A673 (cell line): Measurements from ENCODE around the gene FGF16. TPM values are rescaled to one million over a fixed set of nuclear protein-coding genes. Genes with fewer than 3 reads are reported as not detected.

Experiments
- BruUV-seq: library from RNA; stranded (reverse); fragments of 400-500 nt; replicated peaks from 2 replicates; lab custom pipeline; 2021; lab: Mats Ljungman, UMichigan
- CTCF ChIA-PET: fragments of 300-600 bp; sonication (Branson Sonifier 250); formaldehyde crosslinking; loops from one replicate; lab custom pipeline; 2022; ENCODE audit warnings: antibody characterized with exemption; lab: Charles Lee
- POLR2A ChIA-PET: fragments of 300-600 bp; sonication (Branson Sonifier 250); formaldehyde crosslinking; loops from one replicate; lab custom pipeline; 2022; ENCODE audit warnings: antibody characterized with exemption; ENCODE audit not compliant: low non-redundant PET; lab: Charles Lee
- DNase-seq: peaks from one replicate; pipeline ENCODE4 v3.0.0-alpha.2; 2015; ENCODE audit warnings: low spot score
- H3K27ac ChIP-seq: fragments of 200-600 bp; sonication (generic); 2 replicates; pipeline ENCODE4 v1.5.1; 2016; ENCODE audit warnings: mixed run types, low read depth, mild to moderate bottlenecking, mixed read lengths, antibody characterized with exemption, low read length; ENCODE audit not compliant: poor library complexity, severe bottlenecking
- H3K27me3 ChIP-seq: fragments of 200-600 bp; sonication (generic); replicated peaks from 2 replicates; pipeline ENCODE4 v1.6.1; 2017; ENCODE audit warnings: mixed run types, low read depth, mild to moderate bottlenecking, mixed read lengths, antibody characterized with exemption, low read length; ENCODE audit not compliant: insufficient read depth, poor library complexity
- H3K36me3 ChIP-seq: fragments of 200-600 bp; sonication (generic); 2 replicates; pipeline ENCODE4 v1.6.1; 2016; ENCODE audit warnings: mixed run types, mild to moderate bottlenecking, mixed read lengths, antibody characterized with exemption, low read length; ENCODE audit not compliant: insufficient read depth, poor library complexity, severe bottlenecking
- H3K4me1 ChIP-seq: fragments of 200-600 bp; sonication (generic); 2 replicates; pipeline ENCODE4 v1.6.1; 2017; ENCODE audit warnings: mixed run types, mild to moderate bottlenecking, mixed read lengths, antibody characterized with exemption, low read length; ENCODE audit not compliant: insufficient read depth, poor library complexity, severe bottlenecking
- H3K4me3 ChIP-seq: fragments of 200-600 bp; sonication (generic); 2 replicates; pipeline ENCODE4 v1.5.1; 2016; ENCODE audit warnings: low read depth, mixed run types, mild to moderate bottlenecking, mixed read lengths, low read length; ENCODE audit not compliant: poor library complexity, severe bottlenecking
- H3K9me3 ChIP-seq: fragments of 200-600 bp; sonication (generic); 2 replicates; pipeline ENCODE4 v1.6.1; 2016; ENCODE audit warnings: mixed run types, low read depth, mild to moderate bottlenecking, mixed read lengths, antibody characterized with exemption, low read length; ENCODE audit not compliant: poor library complexity, severe bottlenecking
- CTCF ChIP-seq: fragments of 300-800, 200-600 bp; sonication (generic); conservative IDR thresholded peaks from 2 replicates; pipeline ENCODE4 v1.5.1; 2017; ENCODE audit warnings: low read depth, mild to moderate bottlenecking, antibody characterized with exemption, low read length, moderate library complexity, mixed read lengths
- EZH2 ChIP-seq: fragments of 200-600 bp; sonication (generic); IDR thresholded peaks from 2 replicates; pipeline ENCODE4 v1.6.1; 2017; ENCODE audit warnings: borderline replicate concordance, low read depth, mild to moderate bottlenecking, mixed read lengths, antibody characterized with exemption, low read length; ENCODE audit not compliant: poor library complexity, severe bottlenecking
- intact Hi-C: fragments of 100-400 bp; cut with micrococcal nuclease; formaldehyde crosslinking; loops from one replicate; pipeline ENCODE4 v1.10.0; 2022; ENCODE audit not compliant: unreplicated experiment
- total RNA-seq: library from RNA; stranded (reverse); gene quantifications from 2 replicates; pipeline ENCODE4 v1.2.3, GENCODE V29; 2021

Gene FGF16
- total RNA-seq, 1 experiment from 2014 or later = not detected

- POLR2A ChIA-PET = no interaction called here
Measured at GRCh38 chrX:77412631-77413030, 34.6 kb upstream of the FGF16 start.

DNA sequence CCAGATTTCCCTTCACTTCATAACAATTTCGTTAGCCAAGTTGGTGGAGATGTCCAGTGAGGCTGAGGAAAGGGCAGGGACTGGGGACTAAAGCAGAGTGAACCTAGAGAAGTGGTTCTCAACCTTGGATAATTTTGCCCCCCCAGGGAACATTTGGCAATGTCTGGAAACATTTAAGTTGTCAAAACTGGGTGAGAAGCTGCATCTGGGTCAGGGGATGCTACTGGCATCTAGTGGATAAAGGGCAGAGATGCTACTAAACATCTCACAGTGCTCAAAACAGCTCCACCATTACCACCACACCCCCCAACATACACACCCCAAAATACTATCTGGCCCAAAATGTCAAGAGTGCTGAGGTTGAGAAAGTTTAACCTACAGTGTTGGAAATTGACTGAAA is 32.0 kb upstream of the FGF16 start:
- Histone ChIP-seq H3K4me1 (no peaks in the 10 kb centered on the region), H3K9me3 (no peaks in the 10 kb centered on the region), H3K4me3 (no peak overlapping the region), H3K27me3 (no peaks in the 10 kb centered on the region), H3K36me3 (no peaks in the 10 kb centered on the region), H3K27ac (no peak overlapping the region)
- CTCF ChIA-PET = no interaction called here
- peak; percentile 3 for DNase-seq
- no TSS peak for BruUV-seq
- peak; percentile 33; the same call in 1 of the 2 replicates for TF ChIP-seq CTCF
- TF ChIP-seq EZH2 = no peak
- intact Hi-C loops = no loop called here
- POLR2A ChIA-PET = no interaction called here

More at GRCh38 chrX:77412631-77413030, 34.6 kb upstream of the FGF16 start:
- TF ChIP-seq CTCF (no peak), EZH2 (no peak)
- H3K4me1 ChIP-seq = no peaks in the 10 kb centered on the region
- CTCF ChIA-PET = no interaction called here
- no TSS peak for BruUV-seq
- no peak for DNase-seq
- no peak overlapping the region for H3K4me3 ChIP-seq
- intact Hi-C loops = no loop called here
- no peaks in the 10 kb centered on the region for H3K27me3 ChIP-seq
- H3K36me3 ChIP-seq = no peaks in the 10 kb centered on the region
- no peak overlapping the region for H3K27ac ChIP-seq
- H3K9me3 ChIP-seq = no peaks in the 10 kb centered on the region

DNA sequence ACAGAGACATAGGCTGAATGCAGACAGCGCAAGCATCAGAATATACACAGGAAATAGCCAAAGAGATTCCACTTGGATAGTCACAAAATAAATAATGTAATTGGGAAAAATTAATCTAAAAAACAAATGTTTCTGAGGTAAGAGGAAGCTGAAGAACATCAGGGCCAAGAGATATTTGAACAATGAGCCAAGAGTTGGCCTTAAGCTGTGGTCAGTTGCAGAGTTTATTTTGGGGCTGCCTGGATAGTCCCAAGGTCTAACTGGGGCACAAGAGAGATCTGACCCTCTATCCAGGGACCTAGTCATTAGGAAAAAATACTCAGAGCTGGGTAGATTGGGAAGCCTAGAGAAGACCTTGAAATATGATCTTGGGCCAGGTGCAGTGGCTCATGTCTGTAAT is 31.3 kb upstream of the FGF16 start:
- CTCF ChIA-PET = no interaction called here
- no peak overlapping the region for H3K27ac ChIP-seq

More for the DNA sequence above, 31.3 kb upstream of the FGF16 start:
- BruUV-seq = no TSS peak
- no peaks in the 10 kb centered on the region for H3K36me3 ChIP-seq
- TF ChIP-seq EZH2 (no peak), CTCF (no peak)
- no peak overlapping the region for H3K4me3 ChIP-seq
- no peaks in the 10 kb centered on the region for H3K9me3 ChIP-seq
- H3K4me1 ChIP-seq = no peaks in the 10 kb centered on the region
- DNase-seq = no peak
- no peaks in the 10 kb centered on the region for H3K27me3 ChIP-seq
- POLR2A ChIA-PET = no interaction called here
- intact Hi-C loops = no loop called here
